HL-60 (cell line): ENCODE measurements around the gene SLC9A3.

ENCODE experiments used
- DNase-seq, 2 experiments: peaks; one replicate each; pipeline ENCODE4 v3.0.0-alpha.2; 2010 to 2020; ENCODE audit warnings: low read depth in 1 of 2, low spot score in 1 of 2
- H3K27ac ChIP-seq: fragments of 250-450 bp; sonication (Bioruptor Pico); replicated peaks from 2 replicates; pipeline ENCODE4 v1.5.1; 2020; ENCODE audit warnings: mild to moderate bottlenecking, moderate library complexity
- H3K27me3 ChIP-seq: fragments of 250-450 bp; sonication (Bioruptor Pico); 2 replicates; pipeline ENCODE4 v1.5.1; 2021; ENCODE audit warnings: mild to moderate bottlenecking, moderate library complexity; ENCODE audit not compliant: insufficient read depth, poor library complexity, severe bottlenecking
- H3K4me3 ChIP-seq: replicated peaks from 2 replicates; pipeline ENCODE4 v1.5.1; 2011; ENCODE audit warnings: mild to moderate bottlenecking, control low read depth, low read length; ENCODE audit not compliant: insufficient read depth
- CTCF ChIP-seq: IDR thresholded peaks from one replicate; pipeline ENCODE4 v1.5.1; 2011; ENCODE audit warnings: low read length, control low read depth, inconsistent platforms; ENCODE audit not compliant: insufficient read depth
- GABPA ChIP-seq: IDR thresholded peaks from 2 replicates; pipeline ENCODE4 v1.6.1; 2012; ENCODE audit warnings: low read depth
- POLR2AphosphoS5 ChIP-seq: IDR thresholded peaks from 2 replicates; pipeline ENCODE4 v1.6.1; 2012; ENCODE audit warnings: low read depth
- REST ChIP-seq: IDR thresholded peaks from 2 replicates; pipeline ENCODE4 v1.6.1; 2012; ENCODE audit warnings: low read depth; ENCODE audit not compliant: insufficient replicate concordance
- SPI1 ChIP-seq: IDR thresholded peaks from 2 replicates; pipeline ENCODE4 v1.6.1; 2012; ENCODE audit warnings: low read depth, mild to moderate bottlenecking, borderline replicate concordance

The SLC9A3 gene

GRCh38 chr5:478982-479535, 45.2 kb downstream of the SLC9A3 start:
- no peak overlapping the region for H3K27ac ChIP-seq
- TF ChIP-seq REST (no peak), SPI1 (no peak), GABPA (no peak)
- no peak for DNase-seq

GRCh38 chr5:478369-478981, 45.8 kb downstream of the SLC9A3 start:
- H3K4me3 ChIP-seq, result no peak overlapping the region
- H3K27ac ChIP-seq, result no peak overlapping the region
- no peak for DNase-seq
- H3K27me3 ChIP-seq, result peaks cover 64% of the 10 kb centered on the region
- no peak for TF ChIP-seq CTCF
- TF ChIP-seq POLR2AphosphoS5, result no peak
- no peak for TF ChIP-seq REST
- no peak for TF ChIP-seq GABPA
- TF ChIP-seq SPI1, result no peak

More at GRCh38 chr5:478982-479535, 45.2 kb downstream of the SLC9A3 start:
- peaks cover 63% of the 10 kb centered on the region for H3K27me3 ChIP-seq
- no peak overlapping the region for H3K4me3 ChIP-seq

GRCh38 chr5:477871-478270, 46.4 kb downstream of the SLC9A3 start:
- H3K4me3 ChIP-seq, result no peak overlapping the region

More at GRCh38 chr5:477871-478270, 46.4 kb downstream of the SLC9A3 start:
- TF ChIP-seq SPI1 (no peak), CTCF (no peak), REST (no peak), POLR2AphosphoS5 (no peak), GABPA (no peak)
- Histone ChIP-seq H3K27me3 (peaks cover 60% of the 10 kb centered on the region), H3K27ac (no peak overlapping the region)
- no peak for DNase-seq
